Progenitor cell of endocrine pancreas (in vitro differentiated cells): Measurements from ENCODE around the gene MRPL9. TPM values are rescaled to one million over a fixed set of nuclear protein-coding genes. Genes with fewer than 3 reads are reported as not detected.

ENCODE experiments used
- DNase-seq: peaks from one replicate; pipeline ENCODE4 v3.0.0; 2021; ENCODE audit warnings: low spot score; ENCODE audit not compliant: unreplicated experiment
- H3K27ac Mint-ChIP-seq: 2 replicates; pipeline ENCODE4 v1.8.0; 2021; ENCODE audit warnings: mild to moderate bottlenecking, moderate library complexity, mixed read lengths
- H3K27me3 Mint-ChIP-seq: 2 replicates; pipeline ENCODE4 v1.8.0; 2021; ENCODE audit warnings: mixed read lengths
- H3K36me3 Mint-ChIP-seq: 2 replicates; pipeline ENCODE4 v1.8.0; 2022; ENCODE audit warnings: mixed read lengths; ENCODE audit not compliant: insufficient read depth
- H3K4me1 Mint-ChIP-seq: 2 replicates; pipeline ENCODE4 v1.8.0; 2021; ENCODE audit warnings: low read depth, mixed read lengths
- H3K4me3 Mint-ChIP-seq: 2 replicates; pipeline ENCODE4 v1.8.0; 2021; ENCODE audit warnings: low read depth, mild to moderate bottlenecking, moderate library complexity, mixed read lengths
- H3K9me3 Mint-ChIP-seq: 2 replicates; pipeline ENCODE4 v1.8.0; 2021; ENCODE audit warnings: low read depth, mixed read lengths
- CTCF ChIP-seq: fragments of 200-600 bp; sonication (generic); IDR thresholded peaks from one replicate; pipeline ENCODE4 v1.5.0; 2021; ENCODE audit warnings: antibody characterized with exemption, mild to moderate bottlenecking; ENCODE audit not compliant: unreplicated experiment
- total RNA-seq: library from RNA; stranded (reverse); gene quantifications from 2 replicates; pipeline ENCODE4 v1.2.1, GENCODE V29; 2021

The MRPL9 gene
- total RNA-seq, 1 donor from 2014 or later: 79.4 TPM

- no peak for TF ChIP-seq CTCF
- DNase-seq: no peak
- H3K4me3 Mint-ChIP-seq: no peak overlapping the region
- H3K36me3 Mint-ChIP-seq: no peaks in the 10 kb centered on the region
- H3K9me3 Mint-ChIP-seq: no peaks in the 10 kb centered on the region
- H3K27ac Mint-ChIP-seq: no peak overlapping the region
- peaks cover 29% of the 10 kb centered on the region for H3K4me1 Mint-ChIP-seq
- peaks cover 28% of the 10 kb centered on the region for H3K27me3 Mint-ChIP-seq
These were observed 34.9 kb downstream of the MRPL9 start for GRCh38 chr1:151728151-151729054.

- TF ChIP-seq CTCF: no peak
These were observed 39.4 kb downstream of the MRPL9 start for GRCh38 chr1:151723726-151724370.

GRCh38 chr1:151721788-151722510 lies 41.3 kb downstream of the MRPL9 start:
- no peak for TF ChIP-seq CTCF
- no peaks in the 10 kb centered on the region for H3K9me3 Mint-ChIP-seq
- H3K4me1 Mint-ChIP-seq: peaks cover 17% of the 10 kb centered on the region
- no peak for DNase-seq
- no peak overlapping the region for H3K27ac Mint-ChIP-seq
- H3K4me3 Mint-ChIP-seq: peak overlapping the region; percentile 64
- H3K27me3 Mint-ChIP-seq: peaks cover 71% of the 10 kb centered on the region
- no peaks in the 10 kb centered on the region for H3K36me3 Mint-ChIP-seq

More at GRCh38 chr1:151723726-151724370, 39.4 kb downstream of the MRPL9 start:
- H3K27me3 Mint-ChIP-seq: peaks cover 63% of the 10 kb centered on the region
- H3K27ac Mint-ChIP-seq: no peak overlapping the region
- peaks cover 15% of the 10 kb centered on the region for H3K4me1 Mint-ChIP-seq
- DNase-seq: no peak
- H3K9me3 Mint-ChIP-seq: no peaks in the 10 kb centered on the region
- no peak overlapping the region for H3K4me3 Mint-ChIP-seq
- H3K36me3 Mint-ChIP-seq: no peaks in the 10 kb centered on the region

GRCh38 chr1:151720974-151721787 lies 42.1 kb downstream of the MRPL9 start, which contains the start of gene RIIAD1:
TSS of gene RIIAD1 (plus strand) at chr1:151721522. CDS start at chr1:151721537, 15 bp downstream.
- Mint-ChIP-seq H3K36me3 (no peaks in the 10 kb centered on the region), H3K27me3 (peaks cover 72% of the 10 kb centered on the region), H3K4me3 (peak within 1 kb of the TSS; percentile 64), H3K9me3 (no peaks in the 10 kb centered on the region), H3K4me1 (peaks cover 21% of the 10 kb centered on the region), H3K27ac (no peak within 1 kb of the TSS)
- no peak for DNase-seq
- no peak for TF ChIP-seq CTCF
